PC-3 (cell line): ENCODE results near the gene THEM4. TPM values are rescaled to one million over a fixed set of nuclear protein-coding genes. Genes with fewer than 3 reads are reported as not detected.
"Not testable (repeated sequence)": the region's sequence is repeated elsewhere in the genome, so short reads cannot be mapped to it uniquely, and the experiment has no call there.

ENCODE experiments used
- ATAC-seq: fragments of 200-7000 bp; cut with Tn5 transposase; 2 replicates; pipeline ENCODE4 v1.9.1; 2020; ENCODE audit warnings: mild to moderate bottlenecking, moderate library complexity
- BruUV-seq: library from RNA; stranded (reverse); fragments of 400-500 nt; replicated peaks from 2 replicates; lab custom pipeline; 2021; lab: Mats Ljungman, UMichigan
- CTCF ChIA-PET: fragments of 300-600 bp; sonication (Branson Sonifier 250); formaldehyde crosslinking; loops from one replicate; lab custom pipeline; 2022; ENCODE audit warnings: antibody characterized with exemption; lab: Charles Lee
- POLR2A ChIA-PET: fragments of 300-600 bp; sonication (Branson Sonifier 250); formaldehyde crosslinking; loops from one replicate; lab custom pipeline; 2022; ENCODE audit warnings: antibody characterized with exemption; ENCODE audit not compliant: unreplicated experiment; lab: Charles Lee
- DNase-seq: peaks from one replicate; pipeline ENCODE4 v3.0.0-alpha.2; 2015
- H2AFZ ChIP-seq: fragments of 300-600 bp; sonication (generic); 2 replicates; pipeline ENCODE4 v1.6.0; 2016; ENCODE audit warnings: antibody characterized with exemption, low read length
- H3F3A ChIP-seq: fragments of 300-600 bp; sonication (generic); one replicate; pipeline ENCODE4 v1.6.0; 2017; ENCODE audit warnings: antibody characterized with exemption, low read length, control low read depth, mild to moderate bottlenecking; ENCODE audit not compliant: unreplicated experiment
- H3K27ac ChIP-seq: fragments of 300-600 bp; sonication (generic); 2 replicates; pipeline ENCODE4 v1.5.1; 2016; ENCODE audit warnings: mild to moderate bottlenecking, low read length
- H3K27me3 ChIP-seq: fragments of 300-600 bp; sonication (generic); 2 replicates; pipeline ENCODE4 v1.6.1; 2016; ENCODE audit warnings: low read length, mixed read lengths
- H3K36me3 ChIP-seq: fragments of 300-600 bp; sonication (generic); 2 replicates; pipeline ENCODE4 v1.6.1; 2016; ENCODE audit warnings: low read depth, mixed run types, low read length, mixed read lengths
- H3K4me1 ChIP-seq: fragments of 300-600 bp; sonication (generic); 2 replicates; pipeline ENCODE4 v1.5.1; 2016; ENCODE audit warnings: low read length; ENCODE audit not compliant: insufficient read depth
- H3K4me2 ChIP-seq: fragments of 300-600 bp; sonication (generic); 2 replicates; pipeline ENCODE4 v1.6.0; 2016; ENCODE audit warnings: low read length
- H3K4me3 ChIP-seq: fragments of 300-600 bp; sonication (generic); 2 replicates; pipeline ENCODE4 v1.5.1; 2016; ENCODE audit warnings: mild to moderate bottlenecking, low read length, mixed read lengths
- H3K79me2 ChIP-seq: fragments of 300-600 bp; sonication (generic); 2 replicates; pipeline ENCODE4 v1.6.1; 2017; ENCODE audit warnings: low read length, mixed read lengths
- H3K9ac ChIP-seq: fragments of 300-600 bp; sonication (generic); 2 replicates; pipeline ENCODE4 v1.6.0; 2016; ENCODE audit warnings: mild to moderate bottlenecking, low read length
- H3K9me2 ChIP-seq: fragments of 300-600 bp; sonication (generic); replicated peaks from 2 replicates; pipeline ENCODE4 v1.6.1; 2016; ENCODE audit warnings: mixed run types, low read length, mixed read lengths
- H3K9me3 ChIP-seq: fragments of 300-600 bp; sonication (generic); 2 replicates; pipeline ENCODE4 v1.6.1; 2016; ENCODE audit warnings: low read length, mixed read lengths
- H4K20me1 ChIP-seq: fragments of 300-600 bp; sonication (generic); 2 replicates; pipeline ENCODE4 v1.6.1; 2016; ENCODE audit warnings: low read length, mixed read lengths
- EZH2 ChIP-seq: fragments of 300-600 bp; sonication (generic); IDR thresholded peaks from one replicate; pipeline ENCODE4 v1.6.1; 2017; ENCODE audit warnings: antibody characterized with exemption, mild to moderate bottlenecking, low read length; ENCODE audit not compliant: unreplicated experiment
- EZH2phosphoT487 ChIP-seq: fragments of 300-600 bp; sonication (generic); IDR thresholded peaks from 2 replicates; pipeline ENCODE4 v1.6.1; 2018; ENCODE audit warnings: mild to moderate bottlenecking, antibody characterized with exemption, low read length, borderline replicate concordance
- intact Hi-C: fragments of 100-400 bp; cut with micrococcal nuclease; formaldehyde crosslinking; loops from 2 replicates; pipeline ENCODE4 v1.9.0; 2023
- total RNA-seq: library from RNA; depleted of rRNA; stranded (reverse); fragments of >200 nt; gene quantifications from 2 replicates; pipeline ENCODE4 v1.2.3, GENCODE V29; 2014
- TF ChIP-seq, protein P1 (sequence below): fragments of 300-600 bp; sonication (generic); conservative IDR thresholded peaks from 2 replicates; pipeline ENCODE4 v1.5.1; 2017; ENCODE audit warnings: antibody characterized with exemption, low read depth, mild to moderate bottlenecking, low read length

THEM4 gene
- total RNA-seq, 1 experiment from 2014 or later = 18.1 TPM

DNA sequence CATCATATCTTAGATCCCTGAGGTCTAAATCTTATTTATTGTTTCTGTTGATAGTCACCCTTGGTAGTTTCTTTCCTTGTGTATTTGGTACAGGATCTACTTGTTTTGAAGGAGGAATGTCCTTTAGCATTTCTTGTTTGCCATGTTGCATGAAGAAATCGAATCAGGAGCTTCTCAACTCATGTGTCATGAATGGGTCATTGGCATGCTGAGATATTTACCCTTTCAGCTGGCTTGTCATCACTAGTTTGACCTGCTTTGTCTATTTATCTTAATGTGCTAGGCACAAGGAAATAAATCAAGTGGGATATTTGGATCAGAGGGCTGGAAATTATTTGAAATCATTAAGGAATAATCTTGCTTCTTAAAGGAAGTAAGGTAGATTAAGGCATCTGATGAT, 23.8 kb downstream of the THEM4 start:
- intact Hi-C loops = loop anchor here (5.0 kb wide), 1 partner anchor 62 kb away; no protein-coding TSS in a partner anchor

DNA sequence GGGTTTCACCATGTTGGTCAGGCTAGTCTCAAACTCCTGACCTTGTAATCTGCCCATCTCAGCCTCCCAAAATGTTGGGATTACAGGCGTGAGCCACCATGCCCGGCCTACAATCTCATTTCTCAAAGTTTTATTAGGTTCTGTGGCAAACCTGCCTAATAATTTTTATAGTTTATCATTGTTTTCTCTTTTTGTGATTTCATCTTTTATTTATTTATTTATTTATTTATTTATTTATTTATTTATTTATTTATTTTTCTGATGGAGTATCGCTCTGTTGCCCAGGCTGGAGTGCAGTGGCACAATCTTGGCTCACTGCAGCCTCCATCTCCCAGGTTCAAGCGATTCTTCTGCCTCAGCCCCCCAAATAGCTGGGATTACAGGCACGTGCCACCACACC, 24.4 kb downstream of the THEM4 start:
- H2AFZ ChIP-seq, H3K9me3 ChIP-seq, H3K9ac ChIP-seq, H3K27me3 ChIP-seq, POLR2A ChIA-PET, CTCF ChIA-PET, H3K4me3 ChIP-seq, H3K4me2 ChIP-seq, BruUV-seq, DNase-seq, H3K36me3 ChIP-seq, H3K79me2 ChIP-seq, ATAC-seq, H4K20me1 ChIP-seq, H3F3A ChIP-seq, H3K9me2 ChIP-seq: not testable (repeated sequence)
- 0 out of 2 replicates have a peak overlapping the region, but pooled peaks have one; percentile 19 for H3K27ac ChIP-seq
- peaks cover 26% of the 10 kb centered on the region for H3K4me1 ChIP-seq
- intact Hi-C loops = loop anchor here (5.0 kb wide), 1 partner anchor 62 kb away; no protein-coding TSS in a partner anchor

More for the DNA sequence above, 23.8 kb downstream of the THEM4 start:
- H3K36me3 ChIP-seq = no peaks in the 10 kb centered on the region; the same call in 1 of the 2 replicates
- CTCF ChIA-PET = no interaction called here
- H2AFZ ChIP-seq = no peak overlapping the region
- H3K4me3 ChIP-seq = no peak overlapping the region
- H3K79me2 ChIP-seq = no peaks in the 10 kb centered on the region
- H3F3A ChIP-seq = peaks cover 5% of the 10 kb centered on the region
- H3K4me2 ChIP-seq = no peak overlapping the region
- DNase-seq = peak; percentile 87
- TF ChIP-seq EZH2 (no peak), EZH2phosphoT487 (no peak)
- TF ChIP-seq, protein P1, sequence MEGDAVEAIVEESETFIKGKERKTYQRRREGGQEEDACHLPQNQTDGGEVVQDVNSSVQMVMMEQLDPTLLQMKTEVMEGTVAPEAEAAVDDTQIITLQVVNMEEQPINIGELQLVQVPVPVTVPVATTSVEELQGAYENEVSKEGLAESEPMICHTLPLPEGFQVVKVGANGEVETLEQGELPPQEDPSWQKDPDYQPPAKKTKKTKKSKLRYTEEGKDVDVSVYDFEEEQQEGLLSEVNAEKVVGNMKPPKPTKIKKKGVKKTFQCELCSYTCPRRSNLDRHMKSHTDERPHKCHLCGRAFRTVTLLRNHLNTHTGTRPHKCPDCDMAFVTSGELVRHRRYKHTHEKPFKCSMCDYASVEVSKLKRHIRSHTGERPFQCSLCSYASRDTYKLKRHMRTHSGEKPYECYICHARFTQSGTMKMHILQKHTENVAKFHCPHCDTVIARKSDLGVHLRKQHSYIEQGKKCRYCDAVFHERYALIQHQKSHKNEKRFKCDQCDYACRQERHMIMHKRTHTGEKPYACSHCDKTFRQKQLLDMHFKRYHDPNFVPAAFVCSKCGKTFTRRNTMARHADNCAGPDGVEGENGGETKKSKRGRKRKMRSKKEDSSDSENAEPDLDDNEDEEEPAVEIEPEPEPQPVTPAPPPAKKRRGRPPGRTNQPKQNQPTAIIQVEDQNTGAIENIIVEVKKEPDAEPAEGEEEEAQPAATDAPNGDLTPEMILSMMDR = no peak
- no peaks in the 10 kb centered on the region for H4K20me1 ChIP-seq
- H3K27me3 ChIP-seq = no peaks in the 10 kb centered on the region
- no peaks in the 10 kb centered on the region for H3K9me2 ChIP-seq
- H3K4me1 ChIP-seq = peaks cover 26% of the 10 kb centered on the region
- ATAC-seq = 0 out of 2 replicates have a peak, but pooled peaks have one; percentile 18
- BruUV-seq = no TSS peak
- H3K9me3 ChIP-seq = no peaks in the 10 kb centered on the region
- 0 out of 2 replicates have a peak overlapping the region, but pooled peaks have one; percentile 19 for H3K27ac ChIP-seq
- POLR2A ChIA-PET = no interaction called here
- H3K9ac ChIP-seq = no peak overlapping the region

DNA sequence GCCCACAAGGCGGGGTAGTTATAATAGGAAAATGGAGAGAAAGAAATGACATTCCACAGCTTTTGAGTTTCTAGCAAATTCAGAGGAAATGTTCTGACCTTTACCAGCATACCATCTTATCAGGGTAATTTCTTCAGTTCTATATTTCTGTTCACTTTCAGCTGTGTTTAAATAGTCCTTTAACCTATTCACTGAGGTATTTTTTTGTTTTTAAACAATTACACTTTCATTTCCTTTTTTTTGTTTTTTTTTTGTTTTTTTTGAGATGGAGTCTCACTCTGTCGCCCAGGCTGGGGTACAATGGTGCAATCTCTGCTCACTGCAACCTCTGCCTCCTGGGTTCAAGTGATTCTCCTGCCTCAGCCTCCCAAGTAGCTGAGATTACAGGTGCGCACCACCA, 24.9 kb downstream of the THEM4 start:
- BruUV-seq, H4K20me1 ChIP-seq, H3F3A ChIP-seq, CTCF ChIA-PET, ATAC-seq, H3K27ac ChIP-seq, H3K4me3 ChIP-seq, DNase-seq, intact Hi-C loops, H3K9me3 ChIP-seq, POLR2A ChIA-PET, H3K9ac ChIP-seq, H2AFZ ChIP-seq, H3K36me3 ChIP-seq, H3K79me2 ChIP-seq, H3K4me2 ChIP-seq, H3K27me3 ChIP-seq, H3K9me2 ChIP-seq: not testable (repeated sequence)
- H3K4me1 ChIP-seq = peaks cover 26% of the 10 kb centered on the region

DNA sequence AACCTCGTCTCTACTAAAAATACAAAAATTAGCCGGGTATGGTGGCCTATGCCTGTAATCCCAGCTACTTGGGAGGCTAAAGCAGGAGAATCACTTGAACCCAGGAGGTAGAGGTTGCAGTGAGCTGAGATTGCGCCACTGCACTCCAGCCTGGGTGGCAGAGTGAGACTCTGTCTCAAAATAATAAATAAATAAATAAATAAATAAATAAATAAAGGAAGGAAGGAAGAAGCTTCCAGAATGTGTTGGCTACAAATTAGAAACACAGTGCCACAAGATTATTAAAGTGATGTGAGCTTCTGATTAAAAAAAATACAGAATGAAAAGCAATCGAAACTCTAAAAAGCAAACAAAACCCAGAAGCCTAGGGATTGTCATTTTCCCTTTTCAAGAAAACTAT, 25.4 kb downstream of the THEM4 start:
- H4K20me1 ChIP-seq, H3K36me3 ChIP-seq, H3K27ac ChIP-seq, BruUV-seq, H3F3A ChIP-seq, H3K4me3 ChIP-seq, ATAC-seq, H3K9me3 ChIP-seq, CTCF ChIA-PET, H3K9ac ChIP-seq, H2AFZ ChIP-seq, H3K27me3 ChIP-seq, POLR2A ChIA-PET, H3K9me2 ChIP-seq, DNase-seq, H3K4me2 ChIP-seq, H3K79me2 ChIP-seq, intact Hi-C loops: not testable (repeated sequence)
- H3K4me1 ChIP-seq = peaks cover 26% of the 10 kb centered on the region

DNA sequence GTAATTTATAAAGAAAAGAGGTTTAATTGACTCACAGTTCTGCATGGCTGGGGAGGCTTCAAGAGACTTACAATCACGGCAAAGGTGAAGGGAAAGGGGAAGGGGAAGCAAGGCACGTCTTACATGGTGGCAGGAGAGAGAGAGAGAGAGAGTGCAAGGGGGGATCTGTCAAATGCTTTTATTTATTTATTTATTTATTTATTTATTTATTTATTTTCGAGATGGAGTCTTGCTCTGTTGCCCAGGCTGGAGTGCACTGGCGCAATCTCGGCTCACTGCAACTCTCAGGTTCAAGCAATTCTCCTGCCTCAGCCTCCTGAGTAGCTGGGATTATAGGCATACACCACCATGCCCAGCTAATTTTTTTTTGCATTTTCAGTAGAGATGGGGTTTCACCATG, 26.4 kb downstream of the THEM4 start:
- H3K36me3 ChIP-seq, BruUV-seq, CTCF ChIA-PET, H3K27ac ChIP-seq, H3K79me2 ChIP-seq, intact Hi-C loops, H3F3A ChIP-seq, H4K20me1 ChIP-seq, H3K9ac ChIP-seq, H3K4me3 ChIP-seq, H3K4me2 ChIP-seq, H3K9me2 ChIP-seq, ATAC-seq, DNase-seq, H3K9me3 ChIP-seq, H2AFZ ChIP-seq, H3K27me3 ChIP-seq, POLR2A ChIA-PET: not testable (repeated sequence)
- peaks cover 22% of the 10 kb centered on the region for H3K4me1 ChIP-seq
